Measurements from ENCODE around the gene LUZP1. TPM values are rescaled to one million over a fixed set of nuclear protein-coding genes. Genes with fewer than 3 reads are reported as not detected.

The LUZP1 gene
- total RNA-seq, 1 donor from 2014 or later = 10.8 TPM

GRCh38 chr1:23101887-23102286, 66.8 kb downstream of the LUZP1 start:
- peaks cover 4% of the 10 kb centered on the region for H3K36me3 Mint-ChIP-seq (ENCODE audit: low read depth)
- no peak for DNase-seq
- ATAC-seq (ENCODE audit: low read depth) = no peak
- H3K4me3 Mint-ChIP-seq = no peak overlapping the region
- ChIA-PET CTCF (interaction anchor here (3.6 to 7.6 kb wide), 2 partner anchors 75 to 83 kb away, joined by 23 to 407 read pairs; no protein-coding TSS in a partner anchor), POLR2A (no interaction called here)
- peaks cover 20% of the 10 kb centered on the region for H3K4me1 Mint-ChIP-seq
- no peaks in the 10 kb centered on the region for H3K9me3 Mint-ChIP-seq
- H3K27me3 Mint-ChIP-seq = no peaks in the 10 kb centered on the region
- TF ChIP-seq, protein P1, sequence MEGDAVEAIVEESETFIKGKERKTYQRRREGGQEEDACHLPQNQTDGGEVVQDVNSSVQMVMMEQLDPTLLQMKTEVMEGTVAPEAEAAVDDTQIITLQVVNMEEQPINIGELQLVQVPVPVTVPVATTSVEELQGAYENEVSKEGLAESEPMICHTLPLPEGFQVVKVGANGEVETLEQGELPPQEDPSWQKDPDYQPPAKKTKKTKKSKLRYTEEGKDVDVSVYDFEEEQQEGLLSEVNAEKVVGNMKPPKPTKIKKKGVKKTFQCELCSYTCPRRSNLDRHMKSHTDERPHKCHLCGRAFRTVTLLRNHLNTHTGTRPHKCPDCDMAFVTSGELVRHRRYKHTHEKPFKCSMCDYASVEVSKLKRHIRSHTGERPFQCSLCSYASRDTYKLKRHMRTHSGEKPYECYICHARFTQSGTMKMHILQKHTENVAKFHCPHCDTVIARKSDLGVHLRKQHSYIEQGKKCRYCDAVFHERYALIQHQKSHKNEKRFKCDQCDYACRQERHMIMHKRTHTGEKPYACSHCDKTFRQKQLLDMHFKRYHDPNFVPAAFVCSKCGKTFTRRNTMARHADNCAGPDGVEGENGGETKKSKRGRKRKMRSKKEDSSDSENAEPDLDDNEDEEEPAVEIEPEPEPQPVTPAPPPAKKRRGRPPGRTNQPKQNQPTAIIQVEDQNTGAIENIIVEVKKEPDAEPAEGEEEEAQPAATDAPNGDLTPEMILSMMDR (IDR thresholded peaks at IDR 0.05) = no peak
- intact Hi-C loops (cut with micrococcal nuclease) = no loop called here
- H3K27ac Mint-ChIP-seq = no peak overlapping the region

- intact Hi-C loops (cut with micrococcal nuclease) = no loop called here
- Mint-ChIP-seq H3K27ac (no peak overlapping the region), H3K27me3 (no peaks in the 10 kb centered on the region), H3K4me1 (peaks cover 20% of the 10 kb centered on the region), H3K36me3 (ENCODE audit: low read depth) (no peaks in the 10 kb centered on the region), H3K4me3 (no peak overlapping the region), H3K9me3 (no peaks in the 10 kb centered on the region)
- ATAC-seq (ENCODE audit: low read depth) = no peak
- TF ChIP-seq, protein P1 (IDR thresholded peaks at IDR 0.05) = no peak
- CTCF ChIA-PET = interaction anchor here (1.5 to 7.6 kb wide), 5 partner anchors 11 to 94 kb away, joined by 4 to 407 read pairs (median 13); no protein-coding TSS in a partner anchor
- POLR2A ChIA-PET = interaction anchor here (0.9 to 1.8 kb wide), 3 partner anchors 9 to 83 kb away, joined by 3 to 9 read pairs (median 3); partner anchors contain the start of gene LUZP1
- DNase-seq = no peak
Observed at GRCh38 chr1:23101101-23101827, 67.4 kb downstream of the LUZP1 start.

- intact Hi-C loops (cut with micrococcal nuclease) = no loop called here
- DNase-seq (no peak), ATAC-seq (ENCODE audit: low read depth) (no peak)
- ChIA-PET POLR2A (interaction anchor here (0.6 to 1.8 kb wide), 5 partner anchors 10 to 84 kb away, joined by 3 to 9 read pairs (median 3); partner anchors contain the start of gene LUZP1), CTCF (interaction anchor here (1.1 to 7.6 kb wide), 8 partner anchors 12 to 116 kb away, joined by 3 to 407 read pairs (median 8); no protein-coding TSS in a partner anchor)
- Mint-ChIP-seq H3K36me3 (ENCODE audit: low read depth) (no peaks in the 10 kb centered on the region), H3K4me1 (peaks cover 20% of the 10 kb centered on the region), H3K27ac (no peak overlapping the region), H3K27me3 (no peaks in the 10 kb centered on the region), H3K4me3 (no peak overlapping the region), H3K9me3 (no peaks in the 10 kb centered on the region)
- TF ChIP-seq, protein P1 (IDR thresholded peaks at IDR 0.05) = no peak
Observed at GRCh38 chr1:23100074-23100748, 68.4 kb downstream of the LUZP1 start.

GRCh38 chr1:23099171-23099536, 69.5 kb downstream of the LUZP1 start:
- no peak for DNase-seq
- POLR2A ChIA-PET = interaction anchor here (0.6 to 1.2 kb wide), 2 partner anchors 85 to 438 kb away, joined by 6 read pairs; no protein-coding TSS in a partner anchor
- Mint-ChIP-seq H3K4me1 (peaks cover 20% of the 10 kb centered on the region), H3K27ac (no peak overlapping the region), H3K4me3 (no peak overlapping the region), H3K36me3 (ENCODE audit: low read depth) (peaks cover 3% of the 10 kb centered on the region), H3K27me3 (no peaks in the 10 kb centered on the region), H3K9me3 (no peaks in the 10 kb centered on the region)
- intact Hi-C loops (cut with micrococcal nuclease) = loop anchor here (2.0 to 5.0 kb wide), 3 partner anchors 16 to 443 kb away; no protein-coding TSS in a partner anchor
- TF ChIP-seq, protein P1 (IDR thresholded peaks at IDR 0.05) = no peak
- CTCF ChIA-PET = interaction anchor here (1.0 to 7.6 kb wide), 16 partner anchors 10 to 117 kb away, joined by 3 to 407 read pairs (median 5); no protein-coding TSS in a partner anchor
- no peak for ATAC-seq (ENCODE audit: low read depth)
